NCI-H128 (cell line): ENCODE results near the gene TSGA10.
"Not testable (repeated sequence)": the region's sequence is repeated elsewhere in the genome, so short reads cannot be mapped to it uniquely, and the experiment has no call there.

Experiments
- DNase-seq: peaks from one replicate; lab custom pipeline; 2025; ENCODE audit not compliant: unreplicated experiment; lab: John Stamatoyannopoulos, UW

TSGA10 gene, protein sequence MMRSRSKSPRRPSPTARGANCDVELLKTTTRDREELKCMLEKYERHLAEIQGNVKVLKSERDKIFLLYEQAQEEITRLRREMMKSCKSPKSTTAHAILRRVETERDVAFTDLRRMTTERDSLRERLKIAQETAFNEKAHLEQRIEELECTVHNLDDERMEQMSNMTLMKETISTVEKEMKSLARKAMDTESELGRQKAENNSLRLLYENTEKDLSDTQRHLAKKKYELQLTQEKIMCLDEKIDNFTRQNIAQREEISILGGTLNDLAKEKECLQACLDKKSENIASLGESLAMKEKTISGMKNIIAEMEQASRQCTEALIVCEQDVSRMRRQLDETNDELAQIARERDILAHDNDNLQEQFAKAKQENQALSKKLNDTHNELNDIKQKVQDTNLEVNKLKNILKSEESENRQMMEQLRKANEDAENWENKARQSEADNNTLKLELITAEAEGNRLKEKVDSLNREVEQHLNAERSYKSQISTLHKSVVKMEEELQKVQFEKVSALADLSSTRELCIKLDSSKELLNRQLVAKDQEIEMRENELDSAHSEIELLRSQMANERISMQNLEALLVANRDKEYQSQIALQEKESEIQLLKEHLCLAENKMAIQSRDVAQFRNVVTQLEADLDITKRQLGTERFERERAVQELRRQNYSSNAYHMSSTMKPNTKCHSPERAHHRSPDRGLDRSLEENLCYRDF

DNA sequence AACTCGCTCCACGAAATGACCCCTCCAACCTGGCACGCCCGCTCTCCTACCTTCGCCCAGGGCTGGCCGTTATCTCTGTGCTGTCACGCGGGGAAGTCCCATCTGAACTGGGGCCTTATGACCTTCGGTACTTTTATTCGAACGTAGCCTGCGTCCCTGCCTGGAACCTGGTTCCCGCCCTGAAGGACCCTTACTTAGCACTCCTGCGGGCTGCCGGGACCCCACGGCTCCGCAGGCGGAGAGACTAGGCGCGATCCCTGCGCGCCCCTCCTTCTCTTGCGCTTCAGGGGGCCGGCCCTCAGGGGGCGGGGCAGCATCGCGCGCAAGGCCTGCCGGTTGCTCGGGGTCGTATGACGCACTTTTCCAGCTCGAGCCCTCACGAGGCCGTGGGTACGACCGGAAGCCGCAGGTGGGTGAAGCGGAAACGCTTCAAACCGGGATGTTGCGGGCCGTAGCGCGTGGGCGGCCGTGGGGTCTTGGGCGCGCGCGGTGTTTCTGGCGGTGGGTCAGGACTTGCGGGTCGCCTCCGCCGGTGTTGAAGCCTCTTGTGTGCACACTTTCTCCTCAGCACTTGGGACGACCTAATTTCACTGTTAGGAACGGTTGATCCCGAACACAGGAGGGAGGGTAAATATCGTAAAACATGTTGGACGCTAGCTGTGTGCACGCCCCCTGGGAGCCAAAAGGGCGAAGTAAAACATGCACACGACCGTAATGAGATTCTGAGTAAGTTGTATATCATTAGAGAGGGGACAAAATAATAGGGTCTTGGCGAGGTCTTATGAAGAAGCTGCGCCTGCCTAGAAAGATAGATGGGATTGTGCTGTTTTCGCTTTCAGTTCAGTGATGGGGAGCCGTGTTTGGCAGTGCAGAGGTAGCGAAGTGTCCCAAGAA is at the start of gene TSGA10, which contains the start of gene LIPT1:
TSS of gene TSGA10 (minus strand) at position 300 of the 894 bp plus-strand sequence. CDS start 45,503 bp downstream, outside the sequence.
TSS of gene LIPT1 (plus strand) at position 325 of the 894 bp plus-strand sequence. CDS start 6,991 bp downstream, outside the sequence.
- DNase-seq = peak; percentile 85

DNA sequence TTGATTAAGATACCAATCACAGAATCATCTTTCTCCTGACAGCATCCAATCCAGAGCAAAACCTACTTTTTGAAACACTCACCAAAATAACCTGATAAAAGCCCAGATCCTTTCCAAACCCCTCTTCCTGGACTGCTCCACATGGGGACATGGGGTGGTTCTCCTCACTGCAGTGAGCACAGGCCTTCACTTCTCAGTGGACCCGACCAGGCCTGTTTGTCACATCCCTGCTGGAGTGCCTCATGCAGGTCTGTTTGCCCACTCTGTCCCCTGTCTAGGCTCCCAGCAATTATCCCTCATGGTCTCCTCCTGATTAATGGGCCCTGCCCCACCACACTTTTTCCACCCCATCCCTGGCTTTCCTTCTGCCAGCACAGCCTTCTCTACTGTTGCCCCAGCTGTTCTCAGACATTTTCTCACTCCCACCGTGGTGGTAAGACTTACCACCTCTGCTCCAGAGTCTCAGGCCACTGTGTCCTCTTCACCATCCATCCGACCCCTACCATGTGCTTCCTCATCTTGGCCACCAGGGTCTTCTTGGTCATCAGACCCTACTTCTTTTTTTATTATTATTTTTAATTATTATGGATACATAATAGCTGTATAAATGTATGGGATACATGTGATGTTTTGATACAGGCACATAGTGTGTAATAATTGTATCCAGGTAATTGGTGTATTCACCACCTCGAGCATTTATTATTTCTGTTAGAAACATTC is 47.4 kb upstream of the TSGA10 start:
- DNase-seq = no peak

DNA sequence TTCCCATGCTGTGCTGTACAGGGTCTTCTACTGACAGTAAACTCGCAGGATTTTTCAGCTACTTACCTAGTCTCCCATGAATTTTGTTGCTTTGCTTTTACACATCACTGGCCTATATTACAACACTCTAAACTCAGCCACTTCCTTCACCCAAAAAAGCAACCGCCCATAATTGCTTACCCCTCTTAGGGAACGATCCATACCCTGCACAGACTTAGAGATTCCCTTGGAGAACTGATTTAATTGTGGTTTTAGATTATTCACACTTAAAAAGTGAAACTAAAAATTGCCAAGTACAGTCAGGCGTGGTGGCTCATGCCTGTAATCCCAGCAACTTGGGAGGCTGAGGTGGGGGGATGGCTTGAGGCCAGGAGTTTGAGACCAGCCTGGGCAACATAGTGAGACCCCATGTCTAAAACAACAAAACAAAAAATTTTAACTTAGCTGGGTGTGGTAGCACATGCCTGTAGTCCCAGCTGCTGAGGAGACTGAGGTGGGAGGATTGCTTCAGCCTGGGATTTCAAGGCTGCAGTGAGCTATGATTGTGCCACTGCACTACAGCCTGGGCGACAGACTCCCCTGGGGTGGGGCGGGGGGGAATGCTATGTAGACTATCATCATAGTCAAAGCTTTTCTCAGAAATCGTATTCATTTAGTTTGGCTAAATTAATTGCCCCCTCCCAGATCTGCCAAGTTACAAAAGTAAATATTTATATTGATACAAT is 45.5 kb upstream of the TSGA10 start:
- no peak for DNase-seq

DNA sequence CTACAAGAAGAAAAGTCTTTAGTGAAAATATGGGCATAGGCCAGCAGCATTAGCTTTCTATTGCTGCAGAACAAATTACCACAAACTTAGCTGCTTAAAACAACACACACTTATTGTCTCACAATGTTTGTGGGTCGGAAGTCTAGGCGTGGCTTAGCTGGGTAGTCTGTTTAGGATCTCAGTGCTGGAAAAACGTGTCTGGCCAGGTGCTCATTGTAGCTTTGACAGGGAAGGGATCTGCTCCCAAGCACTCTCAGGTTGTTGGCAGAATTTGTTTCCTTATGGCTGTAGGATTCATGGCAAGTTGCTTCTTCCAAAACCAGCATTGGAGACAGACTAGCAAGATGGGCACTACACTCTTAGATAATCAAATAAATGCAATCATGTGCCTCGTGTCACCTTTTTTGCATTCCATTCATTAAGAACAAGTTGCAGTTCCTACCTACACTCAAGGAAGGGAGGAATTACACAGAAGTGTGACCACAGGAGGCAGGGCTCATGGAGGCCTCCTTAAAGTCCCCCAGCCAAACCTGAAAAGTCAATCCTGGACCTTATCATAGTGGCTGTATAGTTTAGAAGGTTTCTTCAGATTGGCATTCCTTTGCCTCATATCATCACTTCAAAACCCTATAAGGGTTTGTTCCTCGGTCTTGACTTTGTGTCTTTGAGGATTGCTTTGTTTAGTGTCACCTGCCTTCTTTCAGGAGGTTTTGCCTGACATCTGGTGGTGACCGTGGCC is 43.5 kb upstream of the TSGA10 start:
- DNase-seq = no peak

DNA sequence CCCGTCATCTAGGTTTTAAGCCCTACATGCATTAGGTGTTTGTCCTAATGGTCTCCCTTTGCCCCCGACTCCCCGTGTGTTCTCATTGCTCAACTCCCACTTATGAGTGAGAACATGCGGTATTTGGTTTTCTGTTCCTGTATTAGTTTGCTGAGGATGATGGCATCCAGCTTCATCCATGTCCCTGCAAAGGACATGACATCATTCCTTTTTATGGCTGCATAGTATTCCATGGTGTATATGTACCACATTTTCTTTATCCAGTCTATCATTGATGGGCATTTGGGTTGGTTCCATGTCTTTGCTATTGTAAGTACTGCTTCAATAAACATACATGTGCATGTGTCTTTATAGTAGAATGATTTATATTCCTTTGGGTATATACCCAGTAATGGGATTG is 37.6 kb upstream of the TSGA10 start:
- DNase-seq = not testable (repeated sequence)

DNA sequence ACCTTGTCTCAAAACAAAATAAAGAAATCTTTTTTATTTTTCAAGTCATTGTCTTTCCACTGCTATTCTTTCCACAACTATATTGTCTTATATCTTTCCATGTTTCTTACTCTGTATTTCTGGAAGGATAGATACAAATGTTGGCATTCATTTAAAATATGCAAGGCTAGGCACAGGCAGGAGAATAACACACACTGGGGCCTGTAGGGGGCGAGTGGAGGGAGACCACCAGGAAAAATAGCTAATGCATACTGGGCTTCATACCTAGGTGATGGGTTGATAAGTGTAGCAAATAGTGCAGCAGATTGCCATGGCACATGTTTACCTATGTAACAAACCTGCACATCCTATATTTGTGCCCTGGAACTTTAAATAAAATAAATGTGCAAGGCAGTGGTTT is 35.8 kb upstream of the TSGA10 start:
- DNase-seq = no peak

DNA sequence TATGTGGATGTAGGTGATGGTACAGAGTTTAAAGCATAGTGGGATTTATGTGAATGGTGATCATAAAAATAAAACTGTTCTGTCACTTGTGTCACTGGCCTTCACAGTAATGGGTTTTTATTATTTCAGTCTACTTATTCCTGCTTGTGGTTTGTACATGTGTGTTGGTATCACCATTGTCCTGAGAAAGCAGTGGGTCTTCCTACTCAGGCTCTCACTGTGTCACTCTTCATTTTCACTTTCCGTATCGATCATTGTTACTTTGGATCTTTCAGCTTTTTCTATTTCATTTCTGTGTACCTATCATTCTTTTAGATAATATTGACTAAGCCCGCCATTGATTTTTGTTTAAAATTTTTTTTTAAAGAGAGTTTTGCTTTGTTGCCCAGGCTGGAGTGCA is 33.6 kb upstream of the TSGA10 start:
- no peak for DNase-seq

DNA sequence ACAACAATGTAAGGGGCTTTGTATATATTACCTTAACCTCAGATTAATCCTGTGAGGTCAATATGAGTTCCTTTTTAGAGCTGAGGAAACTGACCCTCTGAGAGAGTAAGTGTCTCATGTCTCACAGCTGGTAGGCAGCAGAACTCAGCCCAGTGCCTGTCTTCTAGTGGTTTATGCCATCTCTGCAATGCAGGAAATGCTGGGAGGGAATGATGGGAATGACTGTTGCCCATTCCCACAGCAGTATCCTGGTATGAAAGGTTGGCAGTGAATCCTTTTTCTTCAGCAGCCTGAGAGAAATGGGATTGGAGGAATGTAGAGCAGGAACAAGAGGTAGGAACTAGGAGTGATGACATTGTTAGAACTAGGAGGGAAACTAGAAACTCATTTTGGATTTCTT is 32.3 kb upstream of the TSGA10 start:
- DNase-seq = no peak

DNA sequence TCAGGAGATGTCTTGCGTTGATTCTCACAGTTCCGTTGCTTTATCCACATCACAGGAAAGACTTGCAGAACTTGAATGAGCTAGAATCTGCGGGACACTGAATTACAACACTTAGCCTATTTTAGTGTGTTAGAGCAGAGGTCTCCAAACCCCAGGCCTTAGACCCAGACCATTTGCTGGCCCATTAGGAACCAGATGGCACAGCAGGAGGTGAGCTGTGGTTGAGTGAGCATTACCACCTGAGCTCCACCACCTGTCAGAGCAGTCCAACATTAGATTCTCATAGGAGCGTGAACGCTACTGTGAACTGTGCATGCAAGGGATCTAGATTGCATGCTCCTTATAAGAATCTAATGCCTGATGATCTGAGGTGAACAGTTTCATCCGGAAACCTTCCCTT is 30.1 kb upstream of the TSGA10 start:
- DNase-seq = no peak

DNA sequence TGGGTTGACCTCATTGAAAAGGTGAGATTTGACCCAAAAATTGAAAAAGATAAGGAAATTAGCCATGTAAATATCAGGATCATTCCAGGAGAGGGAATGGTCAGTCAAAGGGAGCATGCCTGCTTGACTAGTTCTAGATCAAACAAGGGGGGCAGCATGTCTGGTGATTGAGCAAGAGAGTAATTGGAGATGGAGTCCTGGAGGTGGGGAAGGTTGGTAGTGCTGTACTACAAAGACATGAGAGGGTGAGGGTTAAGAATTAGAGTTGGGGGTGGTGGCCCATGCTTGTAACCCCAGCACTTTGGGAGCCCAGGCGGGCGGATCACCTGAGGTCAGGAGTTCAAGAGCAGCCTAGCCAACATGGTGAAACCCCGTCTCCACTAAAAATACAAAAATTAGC is 28.3 kb upstream of the TSGA10 start:
- DNase-seq = no peak

DNA sequence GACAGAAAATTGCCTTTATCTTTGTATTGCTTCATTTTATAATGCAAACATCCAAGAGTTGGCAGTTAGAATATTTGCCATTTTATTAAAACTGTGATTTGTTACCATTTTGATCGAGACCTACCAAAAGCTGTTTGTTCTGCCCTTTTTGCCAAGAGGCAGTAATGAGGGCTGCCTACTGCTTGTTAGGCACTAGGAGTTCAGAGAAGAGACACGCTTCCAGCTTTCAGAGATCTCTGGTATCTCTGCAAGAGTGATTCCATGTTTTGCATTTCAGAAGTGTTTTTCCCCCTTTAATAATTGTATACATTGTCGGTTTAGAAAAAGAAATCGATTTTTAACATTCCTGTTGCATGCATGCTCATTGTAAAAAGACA is 26.9 kb upstream of the TSGA10 start:
- DNase-seq = no peak

DNA sequence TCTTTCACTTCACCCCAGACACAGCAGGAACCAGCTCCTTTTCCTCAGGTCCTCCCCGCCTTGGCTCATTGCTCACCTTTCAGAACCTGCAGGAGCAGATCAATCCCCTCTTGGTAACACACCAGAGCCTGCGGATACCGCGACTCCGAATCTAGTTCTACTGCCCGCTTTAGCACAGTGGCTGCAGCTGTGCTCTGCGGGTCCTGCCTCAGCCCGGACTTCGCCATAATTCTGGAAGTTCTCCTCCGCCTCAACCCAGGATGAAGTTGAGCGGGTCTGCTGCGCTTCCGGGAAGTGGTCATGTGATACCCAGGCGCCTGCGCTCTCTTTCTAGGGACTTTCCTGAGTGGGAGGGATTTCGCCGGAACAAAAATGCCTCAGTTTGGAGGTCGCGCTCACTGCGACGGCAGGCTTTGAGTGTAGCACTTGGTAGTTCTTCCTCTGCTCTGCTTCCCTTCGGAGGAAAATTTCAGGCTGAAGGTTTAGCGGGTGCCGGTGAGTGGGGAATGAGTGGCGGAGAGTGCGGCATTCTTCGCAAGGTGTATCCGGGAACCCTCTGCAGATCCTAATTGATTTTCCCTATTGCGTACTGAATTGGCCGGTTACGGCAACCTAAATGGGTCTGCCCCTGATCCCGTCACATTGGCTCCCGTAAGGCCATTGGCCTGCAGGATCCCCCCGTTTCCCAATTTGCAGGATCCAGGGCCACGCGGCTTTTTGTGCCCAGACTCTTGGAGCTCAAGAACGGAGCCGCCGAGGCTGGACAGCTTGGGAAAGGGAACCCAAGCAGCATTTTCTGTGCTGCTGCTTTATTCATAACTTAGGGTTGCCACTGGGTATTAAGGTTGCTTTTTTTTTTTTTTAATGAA is 26.2 kb upstream of the TSGA10 start, which contains the start of the genes MITD1 and MRPL30:
TSS of gene MITD1 (minus strand) at position 304 of the 869 bp plus-strand sequence. CDS start at position 227, 77 bp downstream.
TSS of gene MRPL30 (plus strand) at position 430 of the 869 bp plus-strand sequence. CDS start 5,020 bp downstream, outside the sequence.
- DNase-seq = peak; percentile 97

DNA sequence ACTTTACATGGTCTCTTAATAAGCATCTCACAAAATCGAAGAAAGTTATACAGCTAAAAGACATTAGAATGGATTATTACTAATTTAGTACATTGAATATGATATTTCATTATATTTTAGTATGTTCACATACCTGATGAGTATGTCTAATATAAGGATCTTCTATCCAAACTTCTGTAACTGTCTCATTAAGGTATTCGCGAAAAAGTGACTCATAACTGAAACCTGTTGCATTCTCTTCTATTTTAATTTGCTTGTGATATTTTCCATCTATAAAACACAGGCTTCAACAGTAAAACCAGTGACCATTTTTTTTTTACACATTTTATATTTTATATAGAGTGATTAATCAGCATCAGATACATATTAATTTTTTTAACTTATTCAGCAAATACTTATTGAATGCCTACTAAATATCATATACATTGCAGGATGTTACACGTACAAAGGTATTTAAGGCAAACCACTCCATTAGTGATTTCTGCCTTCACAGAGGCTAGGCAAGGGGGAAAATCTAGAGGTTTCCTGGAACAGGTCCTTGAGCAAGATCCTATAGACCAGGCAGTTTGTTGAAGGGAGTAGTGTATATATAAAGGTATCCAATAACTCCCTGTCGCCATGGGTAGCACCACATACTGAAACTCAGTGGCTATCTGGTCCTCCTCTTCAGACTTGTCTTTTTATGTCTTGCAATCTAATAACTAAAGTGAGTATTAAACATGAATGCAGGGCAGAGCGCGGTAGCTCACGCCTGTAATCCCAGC is 16.8 kb upstream of the TSGA10 start:
- DNase-seq = no peak

DNA sequence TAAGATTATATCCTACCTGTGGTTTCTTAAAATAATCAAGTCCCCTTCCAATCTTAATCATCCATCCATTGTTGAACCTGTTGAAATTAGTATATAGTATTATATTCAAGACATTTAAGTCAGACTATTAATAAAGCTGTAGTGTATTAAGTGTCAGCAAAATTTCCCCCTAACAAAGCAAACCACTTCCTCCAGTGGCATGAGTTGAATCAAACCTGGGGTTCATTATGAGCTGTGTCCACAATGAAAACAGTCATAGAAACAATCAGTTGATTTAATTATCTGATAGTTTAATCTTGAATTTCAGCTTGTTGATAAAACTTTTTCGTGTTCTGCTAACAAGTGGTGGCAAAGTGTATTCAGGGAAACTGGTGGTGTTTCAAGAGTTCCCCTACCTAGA is 14.8 kb upstream of the TSGA10 start:
- no peak for DNase-seq

DNA sequence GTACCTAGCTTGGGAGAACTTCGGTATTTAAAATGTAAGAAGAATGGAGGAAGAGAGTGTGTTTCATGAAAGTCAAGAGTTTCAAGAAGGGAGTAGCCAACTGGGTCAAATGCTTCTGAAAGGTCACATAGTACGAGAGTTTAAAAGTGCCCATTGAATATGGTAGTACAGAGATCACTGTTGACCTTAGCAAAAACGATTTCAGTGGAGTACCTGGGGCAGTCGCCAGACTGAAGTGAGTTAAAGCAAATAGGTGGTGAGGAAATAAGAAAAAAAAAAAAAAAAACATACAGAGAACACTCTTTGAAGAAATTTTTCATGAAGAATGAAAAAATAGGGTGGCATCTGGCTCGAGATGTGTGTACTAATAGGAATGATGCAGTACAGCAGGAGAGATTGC is 11.5 kb upstream of the TSGA10 start:
- DNase-seq = no peak

DNA sequence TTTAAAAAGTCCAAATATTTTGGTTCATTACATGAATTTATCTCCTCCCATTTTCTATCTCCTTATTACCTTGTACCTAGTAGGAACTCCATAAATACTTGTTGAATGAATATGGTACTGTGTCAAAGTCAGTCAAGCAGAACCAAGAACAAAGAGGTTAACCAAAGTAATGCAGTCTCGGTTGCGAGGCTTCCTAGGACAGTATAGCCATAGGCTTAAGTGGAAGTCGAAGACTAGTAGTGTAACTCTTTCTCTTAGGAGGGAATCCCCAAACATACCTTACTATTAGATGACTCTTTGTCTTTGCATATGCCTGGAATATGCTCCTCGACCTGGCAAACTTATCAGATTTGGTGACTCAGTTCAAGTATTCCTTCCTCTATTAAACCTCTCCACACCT is 4.9 kb upstream of the TSGA10 start:
- DNase-seq = no peak

DNA sequence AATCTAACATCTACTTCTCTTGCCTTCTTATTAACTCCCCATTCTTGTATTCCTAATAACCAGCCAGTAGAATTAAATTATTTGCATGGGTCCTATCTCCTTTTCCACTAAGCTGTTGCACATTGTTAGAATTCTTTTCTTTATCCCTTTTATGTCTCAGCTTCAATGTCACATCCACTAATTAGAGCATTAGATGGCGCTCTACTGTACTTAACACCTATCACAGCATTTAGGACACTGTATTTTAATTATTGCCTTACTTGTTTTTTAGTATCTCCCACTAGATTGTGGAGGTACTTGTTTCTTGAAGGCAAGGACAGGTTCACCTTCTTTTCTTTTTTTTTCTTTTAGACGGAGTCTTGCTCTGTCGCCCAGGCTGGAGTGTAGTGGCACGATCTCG is 3.9 kb upstream of the TSGA10 start:
- no peak for DNase-seq
